ENCODE data around the gene SMIM17. TPM values are rescaled to one million over a fixed set of nuclear protein-coding genes. Genes with fewer than 3 reads are reported as not detected.

The SMIM17 gene
- total RNA-seq, 1 experiment from 2014 or later, result 0.28 TPM

- WGBS (ENCODE audit: extremely low coverage, insufficient read length, low lambda C conversion rate), result no CpG with 5 or more reads among the region's 8 CpGs
- no peaks in the 10 kb centered on the region for H3K4me1 Mint-ChIP-seq
Measured at GRCh38 chr19:56619121-56619520, 23.8 kb upstream of the SMIM17 start.

More at GRCh38 chr19:56619121-56619520, 23.8 kb upstream of the SMIM17 start:
- H3K36me3 Mint-ChIP-seq (ENCODE audit: insufficient read depth in 1 of 3, low read depth in 3 of 3), result peaks cover 82 to 95% (median 93%) of the 10 kb centered on the region in 3 experiments
- no peak for DNase-seq
- no peak overlapping the region for H3K4me3 Mint-ChIP-seq
- Histone ChIP-seq H3K79me1 (ENCODE audit: insufficient read depth, low read depth, low read length, poor library complexity, severe bottlenecking) (no peaks in the 10 kb centered on the region), H4K20me1 (ENCODE audit: control insufficient read depth, insufficient read depth, insufficient read length) (no peaks in the 10 kb centered on the region), H4K91ac (ENCODE audit: insufficient read length, low read depth, low read length) (no peak overlapping the region), H3K4me2 (ENCODE audit: insufficient read depth, insufficient read length, low read length) (no peak overlapping the region), H3K9me3 (ENCODE audit: control insufficient read depth, low read depth, low read length) (peaks cover 22% of the 10 kb centered on the region), H3K27ac (ENCODE audit: insufficient read length, low read depth, low read length) (no peak overlapping the region), H2BK120ac (ENCODE audit: low read depth, low read length, poor library complexity, severe bottlenecking) (no peak overlapping the region), H3K4me1 (ENCODE audit: insufficient read depth, low read length) (no peaks in the 10 kb centered on the region), H3K18ac (ENCODE audit: insufficient read length, low read depth, low read length) (no peak overlapping the region), H3K79me2 (ENCODE audit: insufficient read depth, low read length) (no peaks in the 10 kb centered on the region), H3K23me2 (ENCODE audit: insufficient read length, low read depth, low read length, poor library complexity, severe bottlenecking) (no peaks in the 10 kb centered on the region), H3T11ph (ENCODE audit: low read length) (no peak overlapping the region), H2AK5ac (ENCODE audit: insufficient read length, low read length) (no peak overlapping the region), H2BK15ac (ENCODE audit: low read depth, low read length) (no peak overlapping the region), H3K56ac (ENCODE audit: insufficient read length, low read depth, low read length) (no peak overlapping the region), H2BK20ac (ENCODE audit: low read depth, low read length, poor library complexity, severe bottlenecking) (no peak overlapping the region), H4K5ac (ENCODE audit: insufficient read length, low read depth, low read length) (no peak overlapping the region), H3K27me3 (ENCODE audit: insufficient read depth, low read length) (no peaks in the 10 kb centered on the region), H3K9ac (ENCODE audit: extremely low read depth, insufficient read length, low read length) (no peak overlapping the region), H3K23ac (ENCODE audit: insufficient read length, low read depth, low read length) (no peak overlapping the region), H3K14ac (ENCODE audit: insufficient read depth, low read length) (no peak overlapping the region), H2AFZ (ENCODE audit: low read length) (no peak overlapping the region), H2BK12ac (ENCODE audit: insufficient read length, low read depth, low read length) (no peak overlapping the region), H3K4ac (ENCODE audit: low read depth, low read length) (no peak overlapping the region), H2BK5ac (ENCODE audit: insufficient read length, low read length) (no peak overlapping the region), H4K8ac (replicated peaks; ENCODE audit: insufficient read length, low read depth, low read length) (no peak overlapping the region)
- H3K9me3 Mint-ChIP-seq, result peaks cover 93 to 97% of the 10 kb centered on the region in 2 experiments
- H3K27me3 Mint-ChIP-seq (ENCODE audit: low read depth), result peaks cover 1% of the 10 kb centered on the region
- H3K27ac Mint-ChIP-seq, result no peak overlapping the region
- TF ChIP-seq CTCF (conservative IDR thresholded peaks at IDR 0.05), result no peak
